Psoas muscle (tissue), 8 donors: ENCODE results near the gene SHISAL2B. TPM values are rescaled to one million over a fixed set of nuclear protein-coding genes. Genes with fewer than 3 reads are reported as not detected.

Source experiments
- ATAC-seq, 4 donors: fragments of 200-7000 bp; cut with Tn5 transposase; one replicate each; pipeline ENCODE4 v1.9.1; 2020; ENCODE audit warnings: moderate library complexity in 3 of 4, mild to moderate bottlenecking in 2 of 4
- DNase-seq, 2 donors: peaks; one replicate each; pipeline ENCODE4 v3.0.0-alpha.2; 2020
- H3K27ac ChIP-seq: fragments of 200-600 bp; one replicate; pipeline ENCODE4 v1.8.0; 2022
- H3K27me3 ChIP-seq, 3 donors: fragments of 200-600 bp in 1 of 3; one replicate each; pipeline versions ENCODE4 v1.6.1 to v1.8.0; 2013 to 2022; ENCODE audit warnings: low read length in 2 of 3, mild to moderate bottlenecking in 2 of 3, moderate library complexity in 1 of 3; ENCODE audit not compliant: insufficient read depth in 3 of 3
- H3K36me3 ChIP-seq, 2 donors: fragments of 200-600 bp in 1 of 2; one replicate each; pipeline versions ENCODE4 v1.6.1 to v1.8.0; 2013 to 2022; ENCODE audit warnings: low read depth in 1 of 2, mild to moderate bottlenecking in 1 of 2, moderate library complexity in 1 of 2; ENCODE audit not compliant: insufficient read depth in 1 of 2
- H3K4me1 ChIP-seq: fragments of 200-600 bp; one replicate; pipeline ENCODE4 v1.8.0; 2022
- H3K4me3 ChIP-seq: fragments of 200-600 bp; one replicate; pipeline ENCODE4 v1.8.0; 2022; ENCODE audit warnings: mild to moderate bottlenecking
- H3K9me3 ChIP-seq: fragments of 200-600 bp; one replicate; pipeline ENCODE4 v1.8.0; 2022
- CTCF ChIP-seq: fragments of 200-600 bp; IDR thresholded peaks from one replicate; pipeline ENCODE4 v1.8.0; 2022; ENCODE audit warnings: antibody characterized with exemption
- WGBS, 3 donors: extraction: QIAGEN DNeasy Blood & Tissue Kit; methylation state at CpG; one replicate each; pipeline versions ENCODE4 v1.1.6 to v1.1.7; 2013; 5-methylcytosine and 5-hydroxymethylcytosine counted together
- intact Hi-C, 2 donors: fragments of 100-400 bp; cut with DNase I; formaldehyde crosslinking; loops; one replicate each; pipeline versions ENCODE4 v1.11.0 to v1.14.2; 2022
- polyA plus RNA-seq, 3 donors: library from polyadenylated mRNA; stranded (reverse); fragments of 200-250 nt; gene quantifications; one replicate each; pipeline ENCODE4 v1.2.3, GENCODE V29; 2013
- total RNA-seq, 4 donors: library from RNA; stranded (reverse); fragmentation: NEBNext Ultra II Directional in 2 of 4; extraction: Animal tissue kit (Norgen Biotek cat#: 25700) in 2 of 4; gene quantifications; one replicate each; pipeline versions ENCODE4 v1.2.1 to v1.2.4, GENCODE V29; 2021 to 2023
- donor health status: healthy with polysubstance abuse.
- donor health status: DM: no; HTN: no; CAD: no; lungs with moderate emphysema.
- donor health status: Bipolar disorder and iron deficiency.
- donor health status: healthy.
- donor health status: DM: yes; HTN: yes; CAD: no.
- donor health status: DM: no; HTN: no; CAD: no.
- donor health status: DM: no; HTN: no; CAD: no.
- donor health status: DM: yes; HTN: yes; CAD: no.

SHISAL2B gene
- total and polyA plus RNA-seq, 7 donors = 0.06 TPM; not detected in 6

GRCh38 chr5:64765804-64766504, 75.7 kb downstream of the SHISAL2B start:
- intact Hi-C loops = no loop called here
- ATAC-seq = no peak
- WGBS, 3 donors = 88 to 94% (median 90%) methylated on average over 2 of the region's 2 CpGs
- Histone ChIP-seq H3K4me1 (peaks cover 41% of the 10 kb centered on the region), H3K27ac (no peak overlapping the region), H3K27me3 (no peaks in the 10 kb centered on the region), H3K36me3 (peaks cover 0 to 22% of the 10 kb centered on the region in 2 donors), H3K9me3 (no peaks in the 10 kb centered on the region), H3K4me3 (no peak overlapping the region)
- no peak for DNase-seq
- TF ChIP-seq CTCF = no peak

GRCh38 chr5:64766941-64767340, 76.6 kb downstream of the SHISAL2B start:
- peak overlapping the region; percentile 75 for H3K4me3 ChIP-seq
- 67 to 76% (median 70%) methylated on average over 2 of the region's 2 CpGs for whole genome bisulfite sequencing, 3 donors
- DNase-seq (no peak), ATAC-seq (no peak)
- H3K27me3 ChIP-seq = no peaks in the 10 kb centered on the region
- H3K4me1 ChIP-seq = peaks cover 40% of the 10 kb centered on the region
- no peaks in the 10 kb centered on the region for H3K9me3 ChIP-seq
- peaks cover 0 to 16% of the 10 kb centered on the region in 2 donors for H3K36me3 ChIP-seq
- intact Hi-C loops = no loop called here
- no peak for TF ChIP-seq CTCF
- no peak overlapping the region for H3K27ac ChIP-seq

Other genes with a start within 250 kb of the SHISAL2B start
- 1 to 10 TPM in 1 of 4 donors, under 1 TPM in 3; 0.17 to 1.5 (median 0.41) TPM for gene RGS7BP, start 184.5 kb upstream of the SHISAL2B start, total RNA-seq
- gene RGS7BP, start 184.5 kb upstream of the SHISAL2B start, polyA plus RNA-seq = under 1 TPM; 0.06 to 0.13 (median 0.12) TPM
- gene SREK1IP1, start 78.2 kb downstream of the SHISAL2B start, total RNA-seq = 10 to 100 TPM in 1 of 4 donors, 1 to 10 TPM in 3; 6.9 to 11.1 (median 8.6) TPM
- 1 to 10 TPM; 4.6 to 6.7 (median 5.9) TPM for gene SREK1IP1, start 78.2 kb downstream of the SHISAL2B start, polyA plus RNA-seq
- gene CWC27, start 78.4 kb downstream of the SHISAL2B start, total RNA-seq = 10 to 100 TPM; 16.0 to 26.8 (median 18.6) TPM
- gene CWC27, start 78.4 kb downstream of the SHISAL2B start, polyA plus RNA-seq = 10 to 100 TPM; 17.5 to 31.2 (median 26.3) TPM